NT2/D1 (cell line): ENCODE data around the gene PTPN14.
A peak's percentile ranks its signal among the peaks of the same experiment; 100 is the strongest.

Experiments
- DNase-seq: peaks from one replicate; pipeline ENCODE4 v3.0.0-alpha.2; 2011; ENCODE audit warnings: low read depth, low spot score
- H3K27me3 ChIP-seq: 2 replicates; pipeline ENCODE4 v1.6.0; 2011; ENCODE audit warnings: mild to moderate bottlenecking; ENCODE audit not compliant: insufficient read length, insufficient read depth
- H3K36me3 ChIP-seq: 2 replicates; pipeline ENCODE4 v1.6.1; 2011; ENCODE audit warnings: mild to moderate bottlenecking, low read length, mixed read lengths; ENCODE audit not compliant: insufficient read depth, insufficient read length
- H3K4me1 ChIP-seq: 2 replicates; pipeline ENCODE4 v1.5.1; 2011; ENCODE audit not compliant: insufficient read depth, insufficient read length
- H3K4me3 ChIP-seq: 2 replicates; pipeline ENCODE4 v1.5.1; 2011; ENCODE audit warnings: low read depth; ENCODE audit not compliant: insufficient read length
- H3K9ac ChIP-seq: 2 replicates; pipeline ENCODE4 v1.6.0; 2011; ENCODE audit warnings: low read depth; ENCODE audit not compliant: insufficient read length
- H3K9me3 ChIP-seq: 2 replicates; pipeline ENCODE4 v1.5.1; 2011; ENCODE audit warnings: mild to moderate bottlenecking, low read length; ENCODE audit not compliant: insufficient read depth
- SUZ12 ChIP-seq: IDR thresholded peaks from 2 replicates; pipeline ENCODE4 v1.6.1; 2011; ENCODE audit not compliant: insufficient read length, insufficient read depth; ENCODE audit errors: extremely low read depth
- YY1 ChIP-seq: IDR thresholded peaks from 2 replicates; pipeline ENCODE4 v1.6.1; 2011; ENCODE audit not compliant: insufficient read length, insufficient read depth
- ZNF274 ChIP-seq: IDR thresholded peaks from 2 replicates; pipeline ENCODE4 v1.6.1; 2011; ENCODE audit warnings: mild to moderate bottlenecking, low read depth, low read length

PTPN14 gene

DNA sequence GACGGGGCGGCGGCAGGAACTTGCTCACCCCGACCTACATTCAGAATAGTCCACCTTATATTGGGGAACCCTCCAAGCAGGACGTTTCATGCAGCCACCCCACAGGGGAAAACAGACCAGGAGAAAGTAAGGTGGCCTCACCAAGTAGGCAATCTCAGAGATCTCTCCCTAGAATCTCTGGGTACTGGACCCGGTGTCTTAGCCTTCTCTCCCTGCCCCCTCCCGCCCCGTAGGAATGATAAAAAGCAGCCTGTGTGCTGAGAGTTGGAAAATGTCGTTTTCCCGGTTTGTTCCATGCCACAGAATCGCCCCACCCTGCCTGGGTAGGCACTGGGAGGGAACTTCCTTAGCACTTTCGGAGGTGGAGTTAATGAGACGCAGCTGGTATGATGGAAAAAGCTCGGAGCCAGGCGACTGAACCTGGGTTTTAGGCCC, 789 bp upstream of the PTPN14 start:
- Histone ChIP-seq H3K9me3 (no peaks in the 10 kb centered on the region), H3K36me3 (peaks cover 25% of the 10 kb centered on the region), H3K4me1 (no peaks in the 10 kb centered on the region), H3K27me3 (no peaks in the 10 kb centered on the region), H3K9ac (peak overlapping the region; percentile 93), H3K4me3 (peak overlapping the region; percentile 93)
- TF ChIP-seq SUZ12 (no peak), ZNF274 (no peak), YY1 (no peak)
- DNase-seq = peak; percentile 67

DNA sequence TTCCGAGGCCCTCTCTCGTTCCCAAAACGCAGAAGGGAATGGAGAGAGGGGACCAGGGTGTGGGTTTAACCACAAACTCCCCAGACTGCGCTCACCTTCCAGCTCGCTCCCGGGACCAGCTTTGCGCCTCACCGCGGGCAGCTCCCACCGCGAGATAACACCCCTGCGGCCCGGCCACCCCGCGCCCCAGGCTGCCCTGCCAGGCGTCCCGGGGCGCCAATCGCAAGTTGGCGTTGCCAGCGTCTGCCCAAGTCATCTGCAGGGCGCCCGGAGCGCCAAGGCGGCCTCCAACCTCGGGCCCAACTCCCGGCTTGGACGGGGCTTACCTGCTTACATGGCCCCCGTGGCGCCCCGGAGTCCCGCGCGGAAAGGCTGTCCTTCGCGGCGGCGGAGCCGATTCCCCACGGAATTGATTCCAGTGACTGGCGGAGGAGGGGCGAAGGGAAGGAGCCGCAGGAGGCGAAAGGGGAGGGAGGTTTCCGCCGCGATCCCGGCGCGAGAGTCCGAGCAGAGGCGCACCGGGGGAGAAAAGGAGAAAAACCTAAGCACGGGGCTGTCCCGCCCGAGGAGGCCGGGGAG, 456 bp downstream of the PTPN14 start:
- peak overlapping the region; percentile 98 for H3K9ac ChIP-seq
- no peaks in the 10 kb centered on the region for H3K4me1 ChIP-seq
- H3K4me3 ChIP-seq = peak overlapping the region; percentile 93
- no peaks in the 10 kb centered on the region for H3K27me3 ChIP-seq
- peak; percentile 25 for DNase-seq
- peaks cover 33% of the 10 kb centered on the region for H3K36me3 ChIP-seq
- H3K9me3 ChIP-seq = no peaks in the 10 kb centered on the region
- TF ChIP-seq ZNF274 = no peak
- no peak for TF ChIP-seq SUZ12
- no peak for TF ChIP-seq YY1

DNA sequence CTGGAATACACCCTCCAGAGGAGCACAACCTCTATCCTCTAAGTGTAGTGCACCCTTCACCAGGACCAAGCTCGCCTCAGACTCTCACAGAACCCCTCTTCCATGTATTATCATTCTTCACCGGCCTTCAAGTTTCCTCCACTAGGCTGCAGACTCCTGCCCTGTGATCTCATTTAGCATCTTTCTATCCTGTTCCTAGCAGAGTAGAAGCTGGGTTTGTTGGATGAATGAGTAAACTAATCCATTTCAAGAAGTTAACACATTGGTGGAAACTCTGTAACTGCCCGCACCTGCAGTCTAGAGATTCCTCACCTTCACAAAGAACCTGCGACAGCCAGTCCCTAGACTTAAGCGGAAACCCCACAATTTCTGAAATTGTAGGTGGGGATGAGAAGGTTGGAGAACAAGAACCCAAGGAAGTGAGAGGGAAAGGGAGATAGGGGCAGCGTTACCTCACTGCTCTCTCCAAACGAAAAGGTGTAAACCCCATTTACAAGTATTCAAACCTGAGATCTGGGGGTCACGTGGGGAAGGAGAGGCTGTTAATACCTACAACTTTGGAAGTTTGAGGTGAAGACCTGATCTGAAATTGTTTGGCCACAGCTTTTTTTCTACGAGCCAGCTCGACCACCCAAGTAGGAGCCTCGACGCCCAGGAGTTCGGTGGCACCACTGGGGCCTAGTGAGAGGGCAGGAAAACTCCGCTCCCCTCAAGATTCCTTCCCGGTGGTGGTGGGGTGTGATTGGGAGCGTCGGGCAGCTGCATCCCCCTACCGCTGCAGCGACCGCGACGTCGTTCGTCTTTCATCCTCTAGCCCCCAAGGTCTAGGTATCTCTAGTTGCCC, 1.2 kb downstream of the PTPN14 start:
- H3K4me3 ChIP-seq = peak overlapping the region; percentile 93
- TF ChIP-seq ZNF274 (no peak), YY1 (no peak), SUZ12 (no peak)
- H3K4me1 ChIP-seq = no peaks in the 10 kb centered on the region
- H3K36me3 ChIP-seq = peaks cover 38% of the 10 kb centered on the region
- peak overlapping the region; percentile 98 for H3K9ac ChIP-seq
- no peaks in the 10 kb centered on the region for H3K9me3 ChIP-seq
- peak; percentile 22 for DNase-seq
- no peaks in the 10 kb centered on the region for H3K27me3 ChIP-seq

DNA sequence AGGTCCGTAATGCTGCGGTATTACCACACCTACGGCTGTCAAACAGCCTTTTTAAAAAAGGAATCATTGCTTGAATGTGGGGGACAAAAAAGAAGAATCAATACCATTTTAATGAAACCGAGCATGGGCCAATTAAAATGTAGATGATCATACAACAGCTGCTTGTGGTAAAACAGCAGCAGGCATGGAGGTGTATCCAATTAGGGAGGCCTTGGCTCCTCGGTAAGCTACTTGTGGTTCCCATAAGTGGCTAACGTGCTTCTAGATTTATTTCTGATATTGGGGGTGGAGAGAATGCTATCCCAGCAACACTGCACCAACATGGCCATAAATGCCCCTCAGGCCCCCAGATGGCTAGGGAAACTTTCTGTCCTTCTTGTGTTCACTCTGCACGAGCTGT, 1.8 kb downstream of the PTPN14 start:
- Histone ChIP-seq H3K4me1 (no peaks in the 10 kb centered on the region), H3K4me3 (peak overlapping the region; percentile 93), H3K9ac (peak overlapping the region; percentile 98), H3K9me3 (no peaks in the 10 kb centered on the region), H3K36me3 (peaks cover 38% of the 10 kb centered on the region), H3K27me3 (no peaks in the 10 kb centered on the region)
- DNase-seq = no peak
- no peak for TF ChIP-seq SUZ12
- TF ChIP-seq YY1 = no peak
- TF ChIP-seq ZNF274 = no peak

DNA sequence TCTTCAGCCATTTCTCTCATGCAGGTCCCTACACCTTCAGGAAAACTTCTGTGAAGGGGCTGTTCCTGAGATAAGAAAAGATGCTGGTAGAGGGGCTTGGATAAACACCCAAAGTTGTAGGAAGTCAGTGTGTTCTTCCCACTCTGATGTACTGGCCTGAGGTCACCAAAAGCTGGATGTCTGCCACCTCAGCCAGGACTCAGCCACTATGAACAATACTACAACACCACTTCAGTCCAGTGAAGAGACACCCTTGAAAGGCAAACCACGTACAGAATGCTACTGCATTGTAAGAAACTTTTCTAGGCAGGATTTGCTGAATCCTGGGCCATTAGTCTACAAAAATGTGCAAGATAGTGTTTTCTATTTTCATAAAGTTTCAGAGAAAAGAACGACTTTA, 2.4 kb downstream of the PTPN14 start:
- H3K9me3 ChIP-seq = no peaks in the 10 kb centered on the region
- TF ChIP-seq SUZ12 = no peak
- no peak for TF ChIP-seq YY1
- no peak for TF ChIP-seq ZNF274
- H3K9ac ChIP-seq = no peak overlapping the region
- no peak overlapping the region for H3K4me3 ChIP-seq
- H3K36me3 ChIP-seq = peaks cover 38% of the 10 kb centered on the region
- DNase-seq = no peak
- no peaks in the 10 kb centered on the region for H3K4me1 ChIP-seq
- H3K27me3 ChIP-seq = no peaks in the 10 kb centered on the region

DNA sequence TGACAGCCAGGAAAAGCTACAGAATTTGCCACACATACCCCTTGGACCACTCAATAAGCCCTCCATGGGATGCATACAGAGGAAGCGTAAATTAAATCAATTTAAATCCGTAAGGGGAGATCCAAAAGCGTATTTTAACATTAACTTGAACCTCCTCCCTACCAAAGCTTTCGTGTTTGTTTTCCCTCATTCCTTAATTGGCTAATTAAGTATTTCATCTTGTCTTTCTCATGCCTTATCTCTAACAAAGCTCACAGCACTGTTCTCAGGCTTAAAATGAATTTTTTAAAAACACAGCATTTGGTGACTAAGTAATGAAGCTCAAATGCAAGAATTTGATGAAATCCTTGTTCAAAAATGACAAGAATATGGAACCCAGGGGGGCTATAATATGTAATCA, 3.1 kb downstream of the PTPN14 start:
- Histone ChIP-seq H3K4me1 (no peaks in the 10 kb centered on the region), H3K36me3 (peaks cover 41% of the 10 kb centered on the region), H3K27me3 (no peaks in the 10 kb centered on the region), H3K4me3 (no peak overlapping the region), H3K9ac (no peak overlapping the region), H3K9me3 (no peaks in the 10 kb centered on the region)
- DNase-seq = no peak
- TF ChIP-seq SUZ12 = no peak
- TF ChIP-seq ZNF274 = no peak
- TF ChIP-seq YY1 = no peak

DNA sequence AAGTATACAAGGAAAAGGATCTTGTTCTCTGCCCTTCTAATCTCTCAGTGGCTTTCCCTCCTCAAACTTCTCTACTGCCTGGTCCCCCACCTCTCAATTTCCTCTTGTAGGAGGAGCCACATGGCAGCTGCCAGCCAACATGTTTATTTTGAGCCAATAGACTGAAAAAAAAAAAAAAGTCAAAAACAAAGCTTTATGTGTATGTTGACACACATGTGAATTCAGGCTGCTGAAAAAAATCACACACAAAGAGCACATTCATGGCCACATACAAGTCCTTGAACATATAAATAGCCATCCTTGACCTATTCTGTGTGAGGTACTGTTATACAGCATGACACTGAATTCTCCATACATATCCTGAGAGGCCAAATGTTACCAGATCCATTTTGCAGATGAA, 3.7 kb downstream of the PTPN14 start:
- Histone ChIP-seq H3K9ac (no peak overlapping the region), H3K36me3 (peaks cover 42% of the 10 kb centered on the region), H3K4me1 (no peaks in the 10 kb centered on the region), H3K9me3 (no peaks in the 10 kb centered on the region), H3K27me3 (no peaks in the 10 kb centered on the region), H3K4me3 (no peak overlapping the region)
- TF ChIP-seq ZNF274 (no peak), YY1 (no peak), SUZ12 (no peak)
- no peak for DNase-seq
